COLO829 (cell line): Measurements from ENCODE around the gene UQCR10.

ENCODE experiments used
- DNase-seq: peaks from one replicate; pipeline ENCODE4 v3.0.0; 2012; ENCODE audit warnings: low spot score

Gene UQCR10

GRCh38 chr22:29798801-29799200 is 31.6 kb downstream of the UQCR10 start:
- no peak for DNase-seq

GRCh38 chr22:29799217-29799680 is 32.1 kb downstream of the UQCR10 start:
- peak; percentile 52 for DNase-seq

- no peak for DNase-seq
Measured at GRCh38 chr22:29801153-29801552, 34.0 kb downstream of the UQCR10 start.

- DNase-seq, result no peak
Measured at GRCh38 chr22:29801796-29802195, 34.6 kb downstream of the UQCR10 start.

GRCh38 chr22:29803190-29803589 is 36.0 kb downstream of the UQCR10 start:
- no peak for DNase-seq

- DNase-seq, result no peak
Measured at GRCh38 chr22:29804985-29805384, 37.8 kb downstream of the UQCR10 start.

- no peak for DNase-seq
Measured at GRCh38 chr22:29806196-29806595, 39.0 kb downstream of the UQCR10 start.

- DNase-seq, result no peak
Measured at GRCh38 chr22:29810216-29810615, 43.0 kb downstream of the UQCR10 start.

GRCh38 chr22:29811377-29811776 is 44.2 kb downstream of the UQCR10 start:
- no peak for DNase-seq

GRCh38 chr22:29813126-29813525 is 46.0 kb downstream of the UQCR10 start:
- DNase-seq, result no peak

- no peak for DNase-seq
Measured at GRCh38 chr22:29813563-29813962, 46.4 kb downstream of the UQCR10 start.

GRCh38 chr22:29814003-29814402 is 46.8 kb downstream of the UQCR10 start:
- DNase-seq, result no peak

GRCh38 chr22:29815580-29815979 is 48.4 kb downstream of the UQCR10 start:
- DNase-seq, result no peak

- no peak for DNase-seq
Measured at GRCh38 chr22:29816128-29816527, 49.0 kb downstream of the UQCR10 start.

GRCh38 chr22:29816539-29816938 is 49.4 kb downstream of the UQCR10 start:
- DNase-seq, result no peak

- no peak for DNase-seq
Measured at GRCh38 chr22:29816980-29817379, 49.8 kb downstream of the UQCR10 start.

GRCh38 chr22:29817724-29818123 is 50.6 kb downstream of the UQCR10 start:
- no peak for DNase-seq

- no peak for DNase-seq
Measured at GRCh38 chr22:29819501-29819900, 52.3 kb downstream of the UQCR10 start.
